T-cell (primary cell): ENCODE data around the gene SHROOM3. TPM values are rescaled to one million over a fixed set of nuclear protein-coding genes. Genes with fewer than 3 reads are reported as not detected.
"Not testable (repeated sequence)": the region's sequence is repeated elsewhere in the genome, so short reads cannot be mapped to it uniquely, and the experiment has no call there.

Experiments
- ATAC-seq, 4 experiments: fragments of 200-7000 bp in 3 of 4; fragments of 150-1000 bp in 1 of 4; cut with Tn5 transposase; replicated peaks in 1 of 4; 1 replicate in 3 of 4; 2 replicates in 1 of 4; pipeline ENCODE4 v1.10.0; 2021; ENCODE audit warnings: moderate library complexity in 3 of 4, mild to moderate bottlenecking in 2 of 4, moderate number of reproducible peaks in 1 of 4
- CTCF ChIA-PET, 2 donors: fragments of 300-600 bp; sonication (Branson Sonifier 250); formaldehyde crosslinking; loops; one replicate each; lab custom pipeline; 2022; ENCODE audit warnings: antibody characterized with exemption in 2 of 2; lab: Charles Lee
- POLR2A ChIA-PET, 2 donors: fragments of 300-600 bp; sonication (Branson Sonifier 250); formaldehyde crosslinking; loops; one replicate each; lab custom pipeline; 2022; ENCODE audit warnings: antibody characterized with exemption in 2 of 2; lab: Charles Lee
- DNase-seq, 35 experiments: peaks; one replicate each; pipeline versions ENCODE4 v3.0.0 to v3.0.0-alpha.2; 2013 to 2023
- H3K27ac ChIP-seq: one replicate; pipeline ENCODE4 v1.5.1; 2013; ENCODE audit warnings: low read length
- H3K27me3 ChIP-seq, 2 experiments: replicated peaks in 1 of 2; 1 replicate in 1 of 2; 2 replicates in 1 of 2; pipeline versions ENCODE4 v1.6.1 to v1.7.0; 2013; ENCODE audit warnings: low read length in 1 of 2, mixed read lengths in 1 of 2; ENCODE audit not compliant: control insufficient read depth in 2 of 2, insufficient read depth in 2 of 2; ENCODE audit errors: extremely low read depth in 1 of 2
- H3K36me3 ChIP-seq, 2 donors: 1 replicate in 1 of 2; 2 replicates in 1 of 2; pipeline versions ENCODE4 v1.6.1 to v1.7.0; 2013; ENCODE audit warnings: low read length in 1 of 2; ENCODE audit not compliant: control insufficient read depth in 2 of 2, insufficient read depth in 1 of 2; ENCODE audit errors: extremely low read depth in 1 of 2
- H3K4me1 ChIP-seq, 2 experiments: 1 replicate in 1 of 2; 2 replicates in 1 of 2; pipeline versions ENCODE4 v1.6.1 to v1.7.0; 2013; ENCODE audit warnings: low read length in 2 of 2, mixed read lengths in 1 of 2; ENCODE audit not compliant: insufficient read depth in 2 of 2, control insufficient read depth in 1 of 2; ENCODE audit errors: extremely low read depth in 1 of 2
- H3K4me3 ChIP-seq, 2 donors: 1 replicate in 1 of 2; 2 replicates in 1 of 2; pipeline versions ENCODE4 v1.5.1 to v1.7.0; 2013; ENCODE audit warnings: mild to moderate bottlenecking in 2 of 2, low read length in 1 of 2, moderate library complexity in 1 of 2; ENCODE audit not compliant: control insufficient read depth in 1 of 2; ENCODE audit errors: extremely low read depth in 1 of 2
- H3K9me3 ChIP-seq: 2 replicates; pipeline ENCODE4 v1.7.0; 2013
- H3K27ac Mint-ChIP-seq, 2 donors: one replicate each; pipeline ENCODE4 v1.8.0; 2020 to 2021; ENCODE audit warnings: mild to moderate bottlenecking in 2 of 2, mixed read lengths in 2 of 2
- H3K27me3 Mint-ChIP-seq, 2 donors: one replicate each; pipeline ENCODE4 v1.8.0; 2021 to 2022; ENCODE audit warnings: mixed read lengths in 2 of 2
- H3K36me3 Mint-ChIP-seq: one replicate; pipeline ENCODE4 v1.8.0; 2021; ENCODE audit warnings: mixed read lengths
- H3K4me1 Mint-ChIP-seq, 3 donors: one replicate each; pipeline ENCODE4 v1.8.0; 2020 to 2022; ENCODE audit warnings: mixed read lengths in 3 of 3, mild to moderate bottlenecking in 1 of 3
- H3K4me3 Mint-ChIP-seq, 3 donors: one replicate each; pipeline ENCODE4 v1.8.0; 2020 to 2022; ENCODE audit warnings: mild to moderate bottlenecking in 3 of 3, mixed read lengths in 3 of 3, moderate library complexity in 3 of 3
- H3K9me3 Mint-ChIP-seq, 3 donors: one replicate each; pipeline ENCODE4 v1.8.0; 2020 to 2022; ENCODE audit warnings: mixed read lengths in 3 of 3
- WGBS: methylation state at CpG from one replicate; pipeline ENCODE4 v1.1.5; 2013; ENCODE audit warnings: missing lambda C conversion rate; ENCODE audit not compliant: insufficient coverage; 5-methylcytosine and 5-hydroxymethylcytosine counted together
- total RNA-seq, 35 experiments: library from RNA in 6 of 35; stranded (reverse) in 6 of 35; fragments of 120-200 nt in 1 of 35; gene quantifications; one replicate each; pipeline versions ENCODE4 v1.2.1 to v1.2.4 and lab custom pipeline; 2013 to 2026

The SHROOM3 gene
- total RNA-seq, 5 donors from 2014 or later (not counting 1 experiment from before 2014, with no cell fraction given), result 0.22 to 1.1 (median 0.33) TPM; not detected in 2

- Mint-ChIP-seq H3K27me3 (peaks cover 15 to 25% of the 10 kb centered on the region in 2 donors), H3K9me3 (no peaks in the 10 kb centered on the region), H3K27ac (no peak overlapping the region), H3K4me1 (no peaks in the 10 kb centered on the region), H3K4me3 (no peak overlapping the region), H3K36me3 (no peaks in the 10 kb centered on the region)
- Histone ChIP-seq H3K27ac (no peak overlapping the region), H3K36me3 (no peaks in the 10 kb centered on the region), H3K4me3 (no peak overlapping the region), H3K27me3 (no peaks in the 10 kb centered on the region), H3K4me1 (no peaks in the 10 kb centered on the region), H3K9me3 (no peaks in the 10 kb centered on the region)
- DNase-seq (no peak), ATAC-seq (no peak)
- POLR2A ChIA-PET, result no interaction called here
- CTCF ChIA-PET, result no interaction called here
- no CpG with 5 or more reads among the region's 2 CpGs for WGBS
Measured at GRCh38 chr4:76453232-76453631, 18.2 kb downstream of the SHROOM3 start.

GRCh38 chr4:76454073-76454472, 19.0 kb downstream of the SHROOM3 start:
- H3K36me3 Mint-ChIP-seq, POLR2A ChIA-PET, H3K9me3 Mint-ChIP-seq, H3K9me3 ChIP-seq, H3K36me3 ChIP-seq, H3K27ac ChIP-seq, H3K4me3 Mint-ChIP-seq, H3K27me3 ChIP-seq, CTCF ChIA-PET, H3K4me1 ChIP-seq, ATAC-seq, H3K4me3 ChIP-seq, H3K4me1 Mint-ChIP-seq, H3K27ac Mint-ChIP-seq, DNase-seq: not testable (repeated sequence)
- WGBS, result no CpG with 5 or more reads among the region's 6 CpGs
- peaks cover 9 to 28% of the 10 kb centered on the region in 2 donors for H3K27me3 Mint-ChIP-seq

- no peaks in the 10 kb centered on the region for H3K36me3 Mint-ChIP-seq
- ATAC-seq (no peak), DNase-seq (no peak)
- Histone ChIP-seq H3K4me1 (no peaks in the 10 kb centered on the region), H3K36me3 (no peaks in the 10 kb centered on the region), H3K9me3 (no peaks in the 10 kb centered on the region), H3K27ac (no peak overlapping the region), H3K27me3 (no peaks in the 10 kb centered on the region), H3K4me3 (no peak overlapping the region)
- H3K4me1 Mint-ChIP-seq, result no peaks in the 10 kb centered on the region
- CTCF ChIA-PET, result no interaction called here
- H3K27me3 Mint-ChIP-seq, result peaks cover 17 to 24% of the 10 kb centered on the region in 2 donors
- H3K4me3 Mint-ChIP-seq, result no peak overlapping the region
- 93% methylated on average over 2 of the region's 7 CpGs for WGBS
- POLR2A ChIA-PET, result no interaction called here
- no peak overlapping the region for H3K27ac Mint-ChIP-seq
- peaks cover 3% of the 10 kb centered on the region in 3 donors for H3K9me3 Mint-ChIP-seq
Measured at GRCh38 chr4:76457885-76458284, 22.9 kb downstream of the SHROOM3 start.

GRCh38 chr4:76458297-76458696, 23.3 kb downstream of the SHROOM3 start:
- no peaks in the 10 kb centered on the region for H3K27me3 ChIP-seq
- no peak overlapping the region for H3K27ac Mint-ChIP-seq
- no peaks in the 10 kb centered on the region for H3K9me3 ChIP-seq
- H3K36me3 Mint-ChIP-seq, result no peaks in the 10 kb centered on the region
- no peaks in the 10 kb centered on the region for H3K4me1 ChIP-seq
- H3K4me1 Mint-ChIP-seq, result no peaks in the 10 kb centered on the region
- no peaks in the 10 kb centered on the region for H3K36me3 ChIP-seq
- ChIA-PET CTCF (no interaction called here), POLR2A (no interaction called here)
- no peak overlapping the region for H3K4me3 ChIP-seq
- no CpG with 5 or more reads among the region's 2 CpGs for WGBS
- ATAC-seq (no peak), DNase-seq (no peak)
- H3K9me3 Mint-ChIP-seq, result peaks cover 7% of the 10 kb centered on the region in 3 donors
- no peak overlapping the region for H3K27ac ChIP-seq
- peaks cover 17 to 25% of the 10 kb centered on the region in 2 donors for H3K27me3 Mint-ChIP-seq
- H3K4me3 Mint-ChIP-seq, result no peak overlapping the region

- no peak overlapping the region for H3K4me3 ChIP-seq
- H3K36me3 ChIP-seq, result no peaks in the 10 kb centered on the region
- ChIA-PET POLR2A (no interaction called here), CTCF (no interaction called here)
- no peak for DNase-seq
- H3K27me3 ChIP-seq, result peaks cover 0 to 4% of the 10 kb centered on the region in 2 experiments
- no peak overlapping the region for H3K27ac ChIP-seq
- no peaks in the 10 kb centered on the region for H3K4me1 Mint-ChIP-seq
- no peak overlapping the region for H3K4me3 Mint-ChIP-seq
- H3K9me3 Mint-ChIP-seq, result peaks cover 7 to 8% (median 8%) of the 10 kb centered on the region in 3 donors
- no peaks in the 10 kb centered on the region for H3K4me1 ChIP-seq
- H3K27me3 Mint-ChIP-seq, result peaks cover 17 to 20% of the 10 kb centered on the region in 2 donors
- no CpG with 5 or more reads among the region's 3 CpGs for WGBS
- H3K27ac Mint-ChIP-seq, result no peak overlapping the region
- ATAC-seq, result no peak
- no peaks in the 10 kb centered on the region for H3K36me3 Mint-ChIP-seq
- no peaks in the 10 kb centered on the region for H3K9me3 ChIP-seq
Measured at GRCh38 chr4:76458825-76459224, 23.8 kb downstream of the SHROOM3 start.

GRCh38 chr4:76459291-76459723, 24.3 kb downstream of the SHROOM3 start:
- H3K4me1 ChIP-seq, result no peaks in the 10 kb centered on the region
- Mint-ChIP-seq H3K36me3 (no peaks in the 10 kb centered on the region), H3K9me3 (peaks cover 7 to 11% (median 8%) of the 10 kb centered on the region in 3 donors), H3K4me1 (no peaks in the 10 kb centered on the region), H3K4me3 (no peak overlapping the region), H3K27ac (no peak overlapping the region), H3K27me3 (peaks cover 17 to 18% of the 10 kb centered on the region in 2 donors)
- no peak overlapping the region for H3K4me3 ChIP-seq
- H3K27me3 ChIP-seq, result peaks cover 0 to 7% of the 10 kb centered on the region in 2 experiments
- WGBS, result 90% methylated on average over 9 of the region's 11 CpGs
- H3K36me3 ChIP-seq, result no peaks in the 10 kb centered on the region
- no peak for DNase-seq
- H3K9me3 ChIP-seq, result no peaks in the 10 kb centered on the region
- H3K27ac ChIP-seq, result no peak overlapping the region
- ChIA-PET CTCF (no interaction called here), POLR2A (no interaction called here)
- no peak for ATAC-seq

GRCh38 chr4:76463568-76463967, 28.5 kb downstream of the SHROOM3 start:
- Mint-ChIP-seq H3K4me3 (no peak overlapping the region), H3K36me3 (no peaks in the 10 kb centered on the region), H3K27me3 (peaks cover 6 to 7% of the 10 kb centered on the region in 2 donors), H3K27ac (no peak overlapping the region), H3K4me1 (no peaks in the 10 kb centered on the region), H3K9me3 (peaks cover 7 to 16% (median 13%) of the 10 kb centered on the region in 3 donors)
- ChIA-PET POLR2A (no interaction called here), CTCF (no interaction called here)
- H3K9me3 ChIP-seq, result no peaks in the 10 kb centered on the region
- WGBS, result 83% methylated on average over 2 of the region's 2 CpGs
- no peak for DNase-seq
- H3K27ac ChIP-seq, result no peak overlapping the region
- no peak overlapping the region for H3K4me3 ChIP-seq
- no peak for ATAC-seq
- no peaks in the 10 kb centered on the region for H3K4me1 ChIP-seq
- peaks cover 0 to 10% of the 10 kb centered on the region in 2 experiments for H3K27me3 ChIP-seq
- H3K36me3 ChIP-seq, result no peaks in the 10 kb centered on the region
